K562 (cell line): ENCODE data around the gene MATR3. TPM values are rescaled to one million over a fixed set of nuclear protein-coding genes. Genes with fewer than 3 reads are reported as not detected.

Experiments
- ATAC-seq: fragments of 200-7000 bp; cut with Tn5 transposase; 3 replicates; pipeline ENCODE4 v1.9.1; 2020; ENCODE audit warnings: moderate library complexity
- BruUV-seq: library from RNA; stranded (reverse); fragments of 400-500 nt; replicated peaks from 2 replicates; lab custom pipeline; 2021; lab: Mats Ljungman, UMichigan
- CTCF ChIA-PET: fragments of 300-600 bp; formaldehyde crosslinking; extraction: SDS; loops from one replicate; lab custom pipeline; 2021; ENCODE audit warnings: low intra/inter-chr PET ratio; lab: Yijun Ruan, JAX
- POLR2A ChIA-PET: fragments of 300-600, 350-650 bp; sonication (Branson Sonifier 250); formaldehyde crosslinking; extraction: SDS; loops from one replicate; lab custom pipeline; 2021; ENCODE audit warnings: antibody characterized with exemption, inconsistent platforms; lab: Yijun Ruan, JAX
- DNase-seq, 4 experiments: peaks; one replicate each; pipeline versions ENCODE4 v3.0.0 to v3.0.0-alpha.2; 2011 to 2018; ENCODE audit warnings: low spot score in 3 of 4, mixed read lengths in 3 of 4; ENCODE audit errors: extremely low read depth in 1 of 4
- FAIRE-seq: peaks from 2 replicates; lab custom pipeline; 2011; peaks lifted over from hg19 to GRCh38; lab: Jason Lieb, UNC
- H2AFZ ChIP-seq: 2 replicates; pipeline ENCODE4 v1.6.0; 2011; ENCODE audit warnings: low read depth, low read length, control low read depth, inconsistent platforms
- H3K27ac ChIP-seq: fragments of 200-600 bp; 3 replicates; pipeline ENCODE4 v1.8.0; 2011; ENCODE audit warnings: low read depth, mild to moderate bottlenecking, control low read depth, inconsistent platforms, low read length, moderate library complexity, mixed read lengths; ENCODE audit errors: extremely low read depth
- H3K27me3 ChIP-seq, 2 experiments: fragments of 300-600 bp in 1 of 2; 2 replicates in 1 of 2; 3 replicates in 1 of 2; pipeline versions ENCODE4 v1.6.0 to v1.8.0; 2011; ENCODE audit warnings: inconsistent platforms in 2 of 2, low read length in 2 of 2, mild to moderate bottlenecking in 1 of 2, mixed read lengths in 1 of 2, moderate library complexity in 1 of 2; ENCODE audit not compliant: control insufficient read depth in 2 of 2, insufficient read depth in 2 of 2
- H3K36me3 ChIP-seq: fragments of 300-600 bp; 3 replicates; pipeline ENCODE4 v1.8.0; 2011; ENCODE audit warnings: mild to moderate bottlenecking, low read length, inconsistent platforms; ENCODE audit not compliant: control insufficient read depth, insufficient read depth
- H3K4me1 ChIP-seq, 2 experiments: fragments of 200-600 bp in 1 of 2; replicated peaks in 1 of 2; 2 replicates in 1 of 2; 3 replicates in 1 of 2; pipeline versions ENCODE4 v1.5.1 to v1.8.0; 2011; ENCODE audit warnings: inconsistent platforms in 2 of 2, low read length in 2 of 2, mild to moderate bottlenecking in 1 of 2, mixed read lengths in 1 of 2, moderate library complexity in 1 of 2; ENCODE audit not compliant: control insufficient read depth in 2 of 2, insufficient read depth in 2 of 2
- H3K4me2 ChIP-seq: 2 replicates; pipeline ENCODE4 v1.6.1; 2011; ENCODE audit warnings: low read length, control low read depth, inconsistent platforms, mixed read lengths; ENCODE audit not compliant: insufficient read depth
- H3K4me3 ChIP-seq: fragments of 200-600 bp; sonication (generic), shearing (Covaris generic); 2 replicates; pipeline ENCODE4 v1.5.1; 2016; ENCODE audit warnings: control low read depth, inconsistent platforms
- H3K79me2 ChIP-seq: fragments of 200-600 bp; 3 replicates; pipeline ENCODE4 v1.8.0; 2011; ENCODE audit warnings: low read length, inconsistent platforms; ENCODE audit not compliant: control insufficient read depth, insufficient read depth
- H3K9ac ChIP-seq, 2 experiments: 2 replicates each; pipeline versions ENCODE4 v1.6.0 to v1.6.1; 2011; ENCODE audit warnings: low read depth in 2 of 2, low read length in 2 of 2, control low read depth in 1 of 2, inconsistent platforms in 1 of 2, mild to moderate bottlenecking in 1 of 2, mixed read lengths in 1 of 2; ENCODE audit not compliant: insufficient read depth in 1 of 2
- H3K9me1 ChIP-seq: one replicate; pipeline ENCODE4 v1.6.0; 2011; ENCODE audit warnings: inconsistent platforms, mild to moderate bottlenecking, low read length, moderate library complexity; ENCODE audit not compliant: control insufficient read depth, insufficient read depth
- H3K9me3 ChIP-seq: replicated peaks from 2 replicates; pipeline ENCODE4 v1.5.1; 2011; ENCODE audit warnings: low read depth, low read length, inconsistent platforms; ENCODE audit not compliant: control insufficient read depth, insufficient read depth
- H4K20me1 ChIP-seq: replicated peaks from 2 replicates; pipeline ENCODE4 v1.6.1; 2011; ENCODE audit warnings: low read length, inconsistent platforms, mixed read lengths; ENCODE audit not compliant: control insufficient read depth, insufficient read depth
- ARHGAP35 ChIP-seq: fragments of 450-650 bp; IDR thresholded peaks from 2 replicates; pipeline ENCODE4 v1.6.1; 2018; ENCODE audit not compliant: partially characterized antibody
- NFATC3 ChIP-seq: fragments of 450-650 bp; IDR thresholded peaks from 2 replicates; pipeline ENCODE4 v1.6.1; 2017; ENCODE audit warnings: mild to moderate bottlenecking
- NFXL1 ChIP-seq: fragments of 450-650 bp; formaldehyde crosslinking; IDR thresholded peaks from 2 replicates; pipeline ENCODE4 v1.4.0; 2021; ENCODE audit warnings: mild to moderate bottlenecking
- RBBP5 ChIP-seq: fragments of 200-600 bp; sonication (generic); IDR thresholded peaks from 2 replicates; pipeline ENCODE4 v1.6.1; 2012; ENCODE audit warnings: borderline replicate concordance, mild to moderate bottlenecking, low read length, control low read depth, inconsistent platforms; ENCODE audit not compliant: insufficient read depth, poor library complexity, severe bottlenecking
- RCOR1 ChIP-seq, 2 experiments: IDR thresholded peaks; 2 replicates each; pipeline ENCODE4 v1.6.1; 2012; ENCODE audit warnings: low read depth in 2 of 2, low read length in 2 of 2, borderline replicate concordance in 1 of 2, improper control_type of control experiment in 1 of 2
- TCF7 ChIP-seq: sonication (generic); IDR thresholded peaks from 2 replicates; pipeline ENCODE4 v1.6.1; 2016; ENCODE audit warnings: antibody characterized with exemption, borderline replicate concordance
- ZNF644 ChIP-seq: fragments of 200-800 bp; sonication (Bioruptor generic); IDR thresholded peaks from 2 replicates; pipeline ENCODE4 v1.6.1; 2016; ENCODE audit warnings: low read depth, missing genetic modification characterization, missing compliant biosample characterization
- ZNF780A ChIP-seq: fragments of 250-450 bp; sonication (Bioruptor Pico); IDR thresholded peaks from 2 replicates; pipeline ENCODE4 v1.5.0; 2021; ENCODE audit warnings: mild to moderate bottlenecking
- WGBS: fragments of 100-300 bp; shearing (Covaris generic); methylation state at CpG from one replicate; pipeline ENCODE4 v1.1.6; 2016; ENCODE audit warnings: low coverage, mixed read lengths; ENCODE audit not compliant: insufficient coverage; ENCODE audit errors: missing lambda C conversion rate; 5-methylcytosine and 5-hydroxymethylcytosine counted together
- in situ Hi-C: fragments of 300-500 bp; cut with MboI; formaldehyde crosslinking; loops from 4 replicates; pipeline ENCODE4 v1.15.0; 2018; ENCODE audit warnings: inconsistent platforms, mixed read lengths
- intact Hi-C: fragments of 100-400 bp; cut with micrococcal nuclease; formaldehyde crosslinking; loops from 2 replicates; pipeline ENCODE4 v1.14.2; 2022
- polyA plus RNA-seq, 8 experiments: library from polyadenylated mRNA; depleted of rRNA in 4 of 8; stranded (reverse) in 5 of 8; unstranded in 3 of 8; fragments of >200 nt; fragmentation: Nextera tagmentation in 2 of 8; fragmentation: Illumina TruSeq in 1 of 8; extraction: Ambion mirVana in 2 of 8; extraction: Trizol in 1 of 8; gene quantifications; 2 replicates each; pipeline versions ENCODE4 v1.2.1 to v1.2.3, GENCODE V29; 2011 to 2014; ENCODE audit warnings: inconsistent platforms in 1 of 8, missing spikeins in 1 of 8
- total RNA-seq, 7 experiments: library from RNA; depleted of rRNA in 6 of 7; stranded (reverse); fragments of >200 nt in 6 of 7; fragmentation: Illumina TruSeq in 2 of 7; extraction: Trizol in 2 of 7; gene quantifications; 2 replicates each; pipeline versions ENCODE4 v1.2.1 to v1.2.3, GENCODE V29; 2011 to 2021; ENCODE audit warnings: low replicate concordance in 1 of 7
- TF ChIP-seq, protein P1 (sequence below): sonication (generic); formaldehyde crosslinking; IDR thresholded peaks from 2 replicates; pipeline ENCODE4 v1.8.0; 2022; ENCODE audit warnings: missing genetic modification reagents, mild to moderate bottlenecking, borderline replicate concordance
- TF ChIP-seq, protein P2 (sequence below): fragments of 450-650 bp; IDR thresholded peaks from 2 replicates; pipeline ENCODE4 v1.6.1; 2018; ENCODE audit warnings: mild to moderate bottlenecking, low read depth; ENCODE audit not compliant: partially characterized antibody
- TF ChIP-seq, protein P3 (sequence below): sonication (generic); formaldehyde crosslinking; IDR thresholded peaks from 2 replicates; pipeline ENCODE4 v1.8.0; 2023; ENCODE audit warnings: missing genetic modification reagents, mild to moderate bottlenecking, borderline replicate concordance

MATR3 gene
- total and polyA plus RNA-seq, 9 of the 15 experiments (the other 6 are each of a cell fraction or from before 2014, with no cell fraction given): 150 to 425 (median 263) TPM

DNA sequence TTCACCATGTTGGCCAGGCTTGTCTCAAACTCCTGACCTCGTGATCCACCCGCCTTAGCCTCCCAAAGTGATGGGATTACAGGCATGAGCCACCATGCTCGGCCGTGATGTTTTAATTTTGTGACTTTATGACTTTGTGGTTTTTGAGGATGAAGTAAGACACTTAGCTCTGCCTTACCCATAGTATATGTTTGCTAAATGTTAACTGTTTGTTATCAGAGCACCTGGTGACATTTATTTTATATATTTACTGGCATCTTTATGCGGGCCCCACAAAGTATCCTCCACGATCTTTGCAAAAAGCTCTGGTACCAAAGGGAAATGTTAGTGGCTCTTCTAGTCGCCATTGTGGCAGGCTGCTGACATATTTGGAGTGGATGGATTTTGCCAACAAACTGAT is 82.8 kb downstream of the MATR3 start:
- no peak for ATAC-seq

More for the DNA sequence above, 82.8 kb downstream of the MATR3 start:
- TF ChIP-seq TCF7: no peak
- no peak for TF ChIP-seq ARHGAP35
- TF ChIP-seq RCOR1 (IDR thresholded peaks at IDR 0.05; ENCODE audit: borderline replicate concordance in 1 of 2, low read depth in 2 of 2, low read length in 2 of 2): no peak
- TF ChIP-seq NFXL1: no peak
- TF ChIP-seq RBBP5: no peak
- TF ChIP-seq, protein P1, sequence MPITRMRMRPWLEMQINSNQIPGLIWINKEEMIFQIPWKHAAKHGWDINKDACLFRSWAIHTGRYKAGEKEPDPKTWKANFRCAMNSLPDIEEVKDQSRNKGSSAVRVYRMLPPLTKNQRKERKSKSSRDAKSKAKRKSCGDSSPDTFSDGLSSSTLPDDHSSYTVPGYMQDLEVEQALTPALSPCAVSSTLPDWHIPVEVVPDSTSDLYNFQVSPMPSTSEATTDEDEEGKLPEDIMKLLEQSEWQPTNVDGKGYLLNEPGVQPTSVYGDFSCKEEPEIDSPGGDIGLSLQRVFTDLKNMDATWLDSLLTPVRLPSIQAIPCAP: no peak
- TF ChIP-seq, protein P2, sequence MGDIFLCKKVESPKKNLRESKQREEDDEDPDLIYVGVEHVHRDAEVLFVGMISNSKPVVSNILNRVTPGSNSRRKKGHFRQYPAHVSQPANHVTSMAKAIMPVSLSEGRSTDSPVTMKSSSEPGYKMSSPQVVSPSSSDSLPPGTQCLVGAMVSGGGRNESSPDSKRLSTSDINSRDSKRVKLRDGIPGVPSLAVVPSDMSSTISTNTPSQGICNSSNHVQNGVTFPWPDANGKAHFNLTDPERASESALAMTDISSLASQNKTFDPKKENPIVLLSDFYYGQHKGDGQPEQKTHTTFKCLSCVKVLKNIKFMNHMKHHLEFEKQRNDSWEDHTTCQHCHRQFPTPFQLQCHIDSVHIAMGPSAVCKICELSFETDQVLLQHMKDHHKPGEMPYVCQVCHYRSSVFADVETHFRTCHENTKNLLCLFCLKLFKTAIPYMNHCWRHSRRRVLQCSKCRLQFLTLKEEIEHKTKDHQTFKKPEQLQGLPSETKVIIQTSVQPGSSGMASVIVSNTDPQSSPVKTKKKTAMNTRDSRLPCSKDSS: no peak
- TF ChIP-seq ZNF644 (tag): no peak
- TF ChIP-seq NFATC3: no peak
- TF ChIP-seq, protein P3, sequence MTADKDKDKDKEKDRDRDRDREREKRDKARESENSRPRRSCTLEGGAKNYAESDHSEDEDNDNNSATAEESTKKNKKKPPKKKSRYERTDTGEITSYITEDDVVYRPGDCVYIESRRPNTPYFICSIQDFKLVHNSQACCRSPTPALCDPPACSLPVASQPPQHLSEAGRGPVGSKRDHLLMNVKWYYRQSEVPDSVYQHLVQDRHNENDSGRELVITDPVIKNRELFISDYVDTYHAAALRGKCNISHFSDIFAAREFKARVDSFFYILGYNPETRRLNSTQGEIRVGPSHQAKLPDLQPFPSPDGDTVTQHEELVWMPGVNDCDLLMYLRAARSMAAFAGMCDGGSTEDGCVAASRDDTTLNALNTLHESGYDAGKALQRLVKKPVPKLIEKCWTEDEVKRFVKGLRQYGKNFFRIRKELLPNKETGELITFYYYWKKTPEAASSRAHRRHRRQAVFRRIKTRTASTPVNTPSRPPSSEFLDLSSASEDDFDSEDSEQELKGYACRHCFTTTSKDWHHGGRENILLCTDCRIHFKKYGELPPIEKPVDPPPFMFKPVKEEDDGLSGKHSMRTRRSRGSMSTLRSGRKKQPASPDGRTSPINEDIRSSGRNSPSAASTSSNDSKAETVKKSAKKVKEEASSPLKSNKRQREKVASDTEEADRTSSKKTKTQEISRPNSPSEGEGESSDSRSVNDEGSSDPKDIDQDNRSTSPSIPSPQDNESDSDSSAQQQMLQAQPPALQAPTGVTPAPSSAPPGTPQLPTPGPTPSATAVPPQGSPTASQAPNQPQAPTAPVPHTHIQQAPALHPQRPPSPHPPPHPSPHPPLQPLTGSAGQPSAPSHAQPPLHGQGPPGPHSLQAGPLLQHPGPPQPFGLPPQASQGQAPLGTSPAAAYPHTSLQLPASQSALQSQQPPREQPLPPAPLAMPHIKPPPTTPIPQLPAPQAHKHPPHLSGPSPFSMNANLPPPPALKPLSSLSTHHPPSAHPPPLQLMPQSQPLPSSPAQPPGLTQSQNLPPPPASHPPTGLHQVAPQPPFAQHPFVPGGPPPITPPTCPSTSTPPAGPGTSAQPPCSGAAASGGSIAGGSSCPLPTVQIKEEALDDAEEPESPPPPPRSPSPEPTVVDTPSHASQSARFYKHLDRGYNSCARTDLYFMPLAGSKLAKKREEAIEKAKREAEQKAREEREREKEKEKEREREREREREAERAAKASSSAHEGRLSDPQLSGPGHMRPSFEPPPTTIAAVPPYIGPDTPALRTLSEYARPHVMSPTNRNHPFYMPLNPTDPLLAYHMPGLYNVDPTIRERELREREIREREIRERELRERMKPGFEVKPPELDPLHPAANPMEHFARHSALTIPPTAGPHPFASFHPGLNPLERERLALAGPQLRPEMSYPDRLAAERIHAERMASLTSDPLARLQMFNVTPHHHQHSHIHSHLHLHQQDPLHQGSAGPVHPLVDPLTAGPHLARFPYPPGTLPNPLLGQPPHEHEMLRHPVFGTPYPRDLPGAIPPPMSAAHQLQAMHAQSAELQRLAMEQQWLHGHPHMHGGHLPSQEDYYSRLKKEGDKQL (CRISPR knock-in tag): no peak
- TF ChIP-seq ZNF780A (CRISPR knock-in tag): no peak
- FAIRE-seq: no peak
- WGBS: 43% methylated on average over 7 of the region's 7 CpGs
- H3K79me2 ChIP-seq: no peaks in the 10 kb centered on the region
- H3K4me3 ChIP-seq: no peak overlapping the region
- no peak overlapping the region for H3K27ac ChIP-seq
- H4K20me1 ChIP-seq: no peaks in the 10 kb centered on the region
- POLR2A ChIA-PET: no interaction called here
- CTCF ChIA-PET: no interaction called here
- no peaks in the 10 kb centered on the region for H3K9me3 ChIP-seq
- no peak overlapping the region for H3K4me2 ChIP-seq
- no peak overlapping the region for H3K9ac ChIP-seq
- intact Hi-C loops: no loop called here
- no peaks in the 10 kb centered on the region for H3K27me3 ChIP-seq
- no peaks in the 10 kb centered on the region for H3K9me1 ChIP-seq
- no peak overlapping the region for H2AFZ ChIP-seq
- H3K4me1 ChIP-seq: peaks cover 0 to 25% of the 10 kb centered on the region in 2 experiments; a peak in 2 of 5 replicates
- peaks cover 9% of the 10 kb centered on the region; the same call in 2 of the 3 replicates for H3K36me3 ChIP-seq
- in situ Hi-C loops: no loop called here
- BruUV-seq: no TSS peak
- DNase-seq: no peak
